ENCODE measurements around the gene BCLAF3. TPM values are rescaled to one million over a fixed set of nuclear protein-coding genes. Genes with fewer than 3 reads are reported as not detected.

BCLAF3 gene
- total and polyA plus RNA-seq, 2 donors (not counting 3 experiments of a cell fraction or from before 2014, with no cell fraction given) = 5.0 to 5.1 TPM

DNA sequence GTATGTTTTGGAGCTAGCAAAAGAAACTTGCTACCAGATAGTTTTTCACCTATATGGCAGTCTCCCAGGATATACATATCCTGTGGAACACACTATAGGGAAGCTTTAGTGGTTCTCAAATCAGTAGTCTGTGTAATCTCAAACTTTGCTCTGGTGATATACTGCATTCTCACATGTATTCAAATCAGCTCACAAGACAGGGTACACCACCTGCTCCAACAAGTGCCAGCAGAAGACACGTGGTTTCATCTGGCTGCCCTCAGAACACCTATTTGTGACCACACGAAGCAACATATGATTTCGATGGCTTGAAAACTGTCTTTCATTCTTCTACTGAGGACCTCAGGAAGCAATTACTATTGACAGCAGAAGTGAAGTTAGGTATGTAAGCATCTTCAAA, 37.7 kb downstream of the BCLAF3 start:
- intact Hi-C loops (cut with micrococcal nuclease) = no loop called here
- Histone ChIP-seq H3K79me2 (ENCODE audit: control insufficient read depth, insufficient read depth, low read length) (no peaks in the 10 kb centered on the region), H3K36me3 (ENCODE audit: control insufficient read depth in 2 of 2, extremely low read depth in 1 of 2, insufficient read depth in 2 of 2, low read length in 2 of 2) (no peaks in the 10 kb centered on the region), H3K4me2 (ENCODE audit: insufficient read depth, low read length) (no peak overlapping the region), H3K27me3 (ENCODE audit: control insufficient read depth in 2 of 2, insufficient read depth in 2 of 2, low read length in 2 of 2) (no peaks in the 10 kb centered on the region), H3K27ac (ENCODE audit: insufficient read depth, low read depth, low read length) (no peak overlapping the region), H3K4me1 (ENCODE audit: control insufficient read depth, extremely low read depth, insufficient read depth, low read length) (no peaks in the 10 kb centered on the region), H2AFZ (ENCODE audit: low read depth, low read length) (no peak overlapping the region), H3K9me1 (replicated peaks; ENCODE audit: control insufficient read depth, extremely low read depth, insufficient read depth, low read length) (no peaks in the 10 kb centered on the region), H3K9me3 (replicated peaks; ENCODE audit: control insufficient read depth, insufficient read depth, low read length) (no peaks in the 10 kb centered on the region), H3K9ac (replicated peaks; ENCODE audit: extremely low read depth, insufficient read depth, low read length) (no peak overlapping the region), H3K4me3 (replicated peaks in 1 of 3; ENCODE audit: insufficient read depth in 1 of 3, low read depth in 1 of 3, low read length in 3 of 3) (no peak overlapping the region), H4K20me1 (replicated peaks; ENCODE audit: control insufficient read depth, extremely low read depth, insufficient read depth, low read length) (no peaks in the 10 kb centered on the region)
- FAIRE-seq = no peak
- no peak for DNase-seq (ENCODE audit: low read depth, low spot score)
- POLR2A ChIA-PET = no interaction called here
- dilution Hi-C loops (cut with MboI; ENCODE audit: extremely low pct_ligation_motif_present, low sequenced_read_pairs) = no loop called here
- TF ChIP-seq EZH2 (IDR thresholded peaks at IDR 0.05; ENCODE audit: borderline replicate concordance, low read depth, low read length, severe bottlenecking) = no peak
- TF ChIP-seq JUN (IDR thresholded peaks at IDR 0.05; ENCODE audit: borderline replicate concordance, insufficient read depth, insufficient read length, low read depth) = no peak
- TF ChIP-seq POLR2AphosphoS5 (IDR thresholded peaks at IDR 0.05; ENCODE audit: insufficient read depth, low read depth, low read length) = no peak
- TF ChIP-seq POLR2A (IDR thresholded peaks at IDR 0.05; ENCODE audit: low read depth, low read length) = no peak
- TF ChIP-seq, protein P1, sequence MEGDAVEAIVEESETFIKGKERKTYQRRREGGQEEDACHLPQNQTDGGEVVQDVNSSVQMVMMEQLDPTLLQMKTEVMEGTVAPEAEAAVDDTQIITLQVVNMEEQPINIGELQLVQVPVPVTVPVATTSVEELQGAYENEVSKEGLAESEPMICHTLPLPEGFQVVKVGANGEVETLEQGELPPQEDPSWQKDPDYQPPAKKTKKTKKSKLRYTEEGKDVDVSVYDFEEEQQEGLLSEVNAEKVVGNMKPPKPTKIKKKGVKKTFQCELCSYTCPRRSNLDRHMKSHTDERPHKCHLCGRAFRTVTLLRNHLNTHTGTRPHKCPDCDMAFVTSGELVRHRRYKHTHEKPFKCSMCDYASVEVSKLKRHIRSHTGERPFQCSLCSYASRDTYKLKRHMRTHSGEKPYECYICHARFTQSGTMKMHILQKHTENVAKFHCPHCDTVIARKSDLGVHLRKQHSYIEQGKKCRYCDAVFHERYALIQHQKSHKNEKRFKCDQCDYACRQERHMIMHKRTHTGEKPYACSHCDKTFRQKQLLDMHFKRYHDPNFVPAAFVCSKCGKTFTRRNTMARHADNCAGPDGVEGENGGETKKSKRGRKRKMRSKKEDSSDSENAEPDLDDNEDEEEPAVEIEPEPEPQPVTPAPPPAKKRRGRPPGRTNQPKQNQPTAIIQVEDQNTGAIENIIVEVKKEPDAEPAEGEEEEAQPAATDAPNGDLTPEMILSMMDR (IDR thresholded peaks at IDR 0.05; ENCODE audit: extremely low read depth in 1 of 2, insufficient read depth in 1 of 2, low read depth in 1 of 2, low read length in 2 of 2) = no peak
- no peak for TF ChIP-seq GATA2 (IDR thresholded peaks at IDR 0.05; ENCODE audit: insufficient read depth, insufficient read length, low read depth, low read length)
- no peak for TF ChIP-seq MYC (IDR thresholded peaks at IDR 0.05; ENCODE audit: low read depth, low read length)
- TF ChIP-seq, protein P2, sequence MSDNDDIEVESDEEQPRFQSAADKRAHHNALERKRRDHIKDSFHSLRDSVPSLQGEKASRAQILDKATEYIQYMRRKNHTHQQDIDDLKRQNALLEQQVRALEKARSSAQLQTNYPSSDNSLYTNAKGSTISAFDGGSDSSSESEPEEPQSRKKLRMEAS (IDR thresholded peaks at IDR 0.05; ENCODE audit: insufficient read depth, insufficient read length) = no peak
- CTCF ChIA-PET = no interaction called here
- BruUV-seq (replicated peaks) = no TSS peak
